NB4 (cell line): ENCODE measurements around the gene NBR1.
"Not testable (repeated sequence)": the region's sequence is repeated elsewhere in the genome, so short reads cannot be mapped to it uniquely, and the experiment has no call there.

Experiments used
- DNase-seq: peaks from one replicate; pipeline ENCODE4 v3.0.0; 2010; ENCODE audit warnings: low read depth
- H3K4me3 ChIP-seq: one replicate; pipeline ENCODE4 v1.5.1; 2011; ENCODE audit warnings: mild to moderate bottlenecking, low read depth, low read length, moderate library complexity
- CTCF ChIP-seq: IDR thresholded peaks from one replicate; pipeline ENCODE4 v1.5.1; 2012; ENCODE audit warnings: low read depth, low read length
- MAX ChIP-seq: IDR thresholded peaks from 2 replicates; pipeline ENCODE4 v1.6.1; 2011; ENCODE audit warnings: low read depth, low read length
- MYC ChIP-seq: IDR thresholded peaks from 2 replicates; pipeline ENCODE4 v1.6.1; 2011; ENCODE audit warnings: low read depth, low read length
- POLR2A ChIP-seq: IDR thresholded peaks from 2 replicates; pipeline ENCODE4 v1.6.1; 2011; ENCODE audit warnings: mild to moderate bottlenecking; ENCODE audit not compliant: insufficient read length; ENCODE audit errors: extremely low read depth

Gene NBR1

GRCh38 chr17:43129671-43130010 is 41.4 kb upstream of the NBR1 start:
- H3K4me3 ChIP-seq: no peak overlapping the region
- no peak for TF ChIP-seq MYC
- no peak for TF ChIP-seq CTCF
- no peak for TF ChIP-seq MAX
- no peak for TF ChIP-seq POLR2A
- no peak for DNase-seq

DNA sequence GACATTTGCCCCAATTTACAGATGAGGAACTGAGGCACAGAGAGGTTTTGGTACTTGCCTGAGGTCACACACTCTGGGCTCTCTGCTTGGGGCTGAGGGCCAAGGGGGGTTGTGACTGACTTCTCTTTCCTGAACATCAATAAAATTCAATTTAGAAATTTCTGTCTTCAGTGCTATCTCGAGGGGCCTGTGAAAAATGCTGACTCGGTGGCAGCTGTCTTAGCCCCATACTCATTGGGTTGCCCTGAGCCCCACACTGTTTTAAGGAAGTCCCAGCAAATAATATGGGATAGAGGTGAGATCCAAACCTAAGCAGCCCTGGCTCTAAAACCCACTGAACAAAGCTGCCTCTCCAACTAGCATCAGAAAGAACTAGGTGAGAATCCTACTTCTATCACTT is 38.9 kb upstream of the NBR1 start:
- TF ChIP-seq MYC (no peak), CTCF (no peak), MAX (no peak), POLR2A (no peak)
- DNase-seq: peak; percentile 15
- no peak overlapping the region for H3K4me3 ChIP-seq

GRCh38 chr17:43133439-43133838 is 37.6 kb upstream of the NBR1 start:
- H3K4me3 ChIP-seq, DNase-seq: not testable (repeated sequence)

GRCh38 chr17:43134774-43135453 is 36.1 kb upstream of the NBR1 start:
- H3K4me3 ChIP-seq: no peak overlapping the region
- no peak for DNase-seq
- TF ChIP-seq MAX (no peak), MYC (no peak), CTCF (no peak), POLR2A (no peak)

GRCh38 chr17:43135454-43135819 is 35.6 kb upstream of the NBR1 start:
- H3K4me3 ChIP-seq: no peak overlapping the region
- no peak for TF ChIP-seq MYC
- no peak for TF ChIP-seq MAX
- TF ChIP-seq POLR2A: no peak
- no peak for TF ChIP-seq CTCF
- no peak for DNase-seq

GRCh38 chr17:43136574-43136973 is 34.4 kb upstream of the NBR1 start:
- DNase-seq, H3K4me3 ChIP-seq: not testable (repeated sequence)

GRCh38 chr17:43138531-43138930 is 32.5 kb upstream of the NBR1 start:
- H3K4me3 ChIP-seq, DNase-seq: not testable (repeated sequence)
